A172 (cell line): ENCODE data around the gene GRID1. TPM values are rescaled to one million over a fixed set of nuclear protein-coding genes. Genes with fewer than 3 reads are reported as not detected.
A peak's percentile ranks its signal among the peaks of the same experiment; 100 is the strongest.

Experiments used
- DNase-seq: peaks from one replicate; pipeline ENCODE4 v3.0.0-alpha.2; 2015; ENCODE audit warnings: low spot score
- total RNA-seq: library from RNA; depleted of rRNA; stranded (reverse); fragments of >200 nt; shearing (Covaris generic); gene quantifications from 2 replicates; pipeline ENCODE4 v1.2.3, GENCODE V29; 2014

Gene GRID1
- total RNA-seq, 1 experiment from 2014 or later = 4.9 TPM

- no peak for DNase-seq
Observed at GRCh38 chr10:86339226-86339865, 27.2 kb downstream of the GRID1 start.

GRCh38 chr10:86337121-86337601 lies 29.4 kb downstream of the GRID1 start:
- DNase-seq = no peak

- no peak for DNase-seq
Observed at GRCh38 chr10:86336341-86336740, 30.3 kb downstream of the GRID1 start.

GRCh38 chr10:86335831-86336230 lies 30.8 kb downstream of the GRID1 start:
- DNase-seq = no peak

GRCh38 chr10:86335257-86335656 lies 31.3 kb downstream of the GRID1 start:
- no peak for DNase-seq

- no peak for DNase-seq
Observed at GRCh38 chr10:86334488-86335085, 32.0 kb downstream of the GRID1 start.

GRCh38 chr10:86333826-86334487 lies 32.6 kb downstream of the GRID1 start:
- no peak for DNase-seq

- DNase-seq = no peak
Observed at GRCh38 chr10:86331861-86332260, 34.7 kb downstream of the GRID1 start.

GRCh38 chr10:86330778-86331763 lies 35.5 kb downstream of the GRID1 start:
- DNase-seq = no peak

- DNase-seq = no peak
Observed at GRCh38 chr10:86329896-86330680, 36.5 kb downstream of the GRID1 start.

GRCh38 chr10:86329093-86329710 lies 37.4 kb downstream of the GRID1 start:
- DNase-seq = no peak

- DNase-seq = no peak
Observed at GRCh38 chr10:86327954-86328725, 38.5 kb downstream of the GRID1 start.

- DNase-seq = no peak
Observed at GRCh38 chr10:86325158-86325557, 41.4 kb downstream of the GRID1 start.

- DNase-seq = no peak
Observed at GRCh38 chr10:86321568-86321967, 45.0 kb downstream of the GRID1 start.

- DNase-seq = no peak
Observed at GRCh38 chr10:86319676-86320075, 46.9 kb downstream of the GRID1 start.

GRCh38 chr10:86317949-86318725 lies 48.5 kb downstream of the GRID1 start:
- DNase-seq = peak; percentile 53

- no peak for DNase-seq
Observed at GRCh38 chr10:86316990-86317389, 49.6 kb downstream of the GRID1 start.

GRCh38 chr10:86316274-86316835 lies 50.2 kb downstream of the GRID1 start:
- no peak for DNase-seq

- no peak for DNase-seq
Observed at GRCh38 chr10:86315549-86315942, 51.0 kb downstream of the GRID1 start.
